IPS-18a (cell line): Measurements from ENCODE around the gene SSX4.
"Not testable (repeated sequence)": the region's sequence is repeated elsewhere in the genome, so short reads cannot be mapped to it uniquely, and the experiment has no call there.

Source experiments
- H3K27ac ChIP-seq: one replicate; pipeline ENCODE4 v1.5.1; 2013; ENCODE audit warnings: low read length
- H3K27me3 ChIP-seq: one replicate; pipeline ENCODE4 v1.6.1; 2013; ENCODE audit warnings: mild to moderate bottlenecking, low read length; ENCODE audit not compliant: control insufficient read depth, insufficient read depth
- H3K36me3 ChIP-seq: one replicate; pipeline ENCODE4 v1.6.1; 2013; ENCODE audit warnings: low read depth, low read length; ENCODE audit not compliant: control insufficient read depth
- H3K4me1 ChIP-seq: one replicate; pipeline ENCODE4 v1.6.1; 2013; ENCODE audit warnings: low read depth, low read length; ENCODE audit not compliant: control insufficient read depth
- H3K4me3 ChIP-seq: one replicate; pipeline ENCODE4 v1.5.1; 2013; ENCODE audit warnings: low read length
- H3K9ac ChIP-seq: one replicate; pipeline ENCODE4 v1.6.1; 2013; ENCODE audit warnings: mild to moderate bottlenecking, low read length, moderate library complexity
- H3K9me3 ChIP-seq: one replicate; pipeline ENCODE4 v1.6.1; 2013; ENCODE audit warnings: low read depth, low read length; ENCODE audit not compliant: control insufficient read depth

SSX4 gene

DNA sequence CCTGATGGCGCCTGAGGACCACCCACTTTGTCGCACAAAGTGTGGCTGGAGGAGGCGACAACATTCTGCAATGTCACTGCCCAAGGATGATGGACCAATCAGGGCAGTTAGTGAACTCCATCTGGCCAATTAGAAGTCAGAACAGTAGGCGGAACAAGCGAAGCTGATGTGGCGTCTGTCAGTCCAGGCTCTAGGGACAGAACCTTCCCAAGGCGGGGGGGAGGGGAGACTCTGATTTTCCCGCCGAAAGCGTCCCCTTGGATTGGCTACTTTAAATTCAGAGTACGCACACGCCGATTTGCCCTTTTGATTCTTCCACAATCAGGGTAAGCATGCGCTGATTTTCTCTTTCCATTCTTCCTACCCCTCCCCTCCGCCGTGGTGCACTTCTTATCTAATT is at the start of gene SSX4:
Gene SSX4 (plus strand): TSS at position 301 of the 400 bp plus-strand sequence. CDS start 515 bp downstream, outside the sequence.
- H3K9ac ChIP-seq, H3K36me3 ChIP-seq, H3K27ac ChIP-seq, H3K9me3 ChIP-seq, H3K4me3 ChIP-seq, H3K4me1 ChIP-seq, H3K27me3 ChIP-seq: not testable (repeated sequence)

DNA sequence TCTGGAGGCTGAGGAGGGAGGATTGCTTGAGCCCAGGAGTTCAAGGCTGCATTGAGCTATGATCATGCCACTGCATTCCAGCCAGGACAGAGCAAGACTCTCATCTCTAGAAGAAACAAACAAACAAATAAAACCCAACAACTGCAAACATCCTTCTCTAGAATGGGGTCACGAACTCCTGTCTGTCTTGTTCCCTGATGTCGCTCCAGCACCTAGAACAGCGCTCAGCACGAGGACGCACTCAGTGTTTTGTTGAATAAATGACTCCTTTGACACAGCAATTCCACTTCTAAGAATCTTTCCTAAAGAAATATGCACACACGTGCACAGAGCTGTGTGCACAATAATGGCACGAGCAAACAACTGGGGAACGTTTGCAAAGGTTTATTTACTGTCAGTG is 37.3 kb upstream of the SSX4 start:
- H3K9ac ChIP-seq, H3K4me1 ChIP-seq, H3K27me3 ChIP-seq, H3K27ac ChIP-seq, H3K36me3 ChIP-seq, H3K4me3 ChIP-seq, H3K9me3 ChIP-seq: not testable (repeated sequence)

DNA sequence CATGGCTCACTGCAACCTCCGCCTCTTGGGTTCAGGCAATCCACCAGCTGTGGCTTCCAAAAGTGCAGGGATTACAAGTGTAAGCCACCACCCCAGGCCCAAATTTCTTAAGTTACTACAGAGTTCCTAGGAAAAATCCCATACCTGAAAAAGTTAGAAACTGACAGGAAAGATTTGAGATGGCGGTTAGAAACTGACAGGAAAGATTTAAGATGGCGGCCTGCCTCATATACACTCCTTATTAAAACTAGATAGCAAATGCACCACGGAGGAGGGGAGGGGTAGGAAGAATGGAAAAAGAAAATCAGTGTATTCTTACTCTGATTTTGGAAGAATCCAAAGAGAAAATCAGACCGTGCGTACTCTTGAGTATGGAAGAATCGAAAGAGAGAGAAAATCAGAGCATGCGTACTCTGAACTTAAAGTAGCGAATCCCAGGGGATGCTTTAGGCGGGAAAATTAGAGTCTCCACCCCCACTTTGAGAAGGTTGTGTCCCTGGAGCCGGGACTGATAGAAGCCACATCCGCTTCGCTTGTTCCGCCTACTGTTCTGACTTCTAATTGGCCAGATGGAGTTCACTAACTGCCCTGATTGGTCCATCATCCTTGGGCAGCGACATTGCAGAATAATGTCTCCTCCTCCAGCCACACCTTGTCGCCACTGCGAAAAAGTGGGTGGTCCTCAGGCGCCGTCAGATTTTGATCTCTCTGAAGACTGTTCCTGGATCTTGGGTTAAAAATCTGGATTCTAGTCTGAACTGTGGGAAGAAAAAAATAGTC is 26.8 kb upstream of the SSX4 start, which contains the start of gene SSX3:
Gene SSX3 (minus strand): TSS at position 389 of the 780 bp plus-strand sequence. CDS start 1,454 bp downstream, outside the sequence.
- H3K4me3 ChIP-seq, H3K4me1 ChIP-seq, H3K9me3 ChIP-seq, H3K36me3 ChIP-seq, H3K27me3 ChIP-seq, H3K27ac ChIP-seq, H3K9ac ChIP-seq: not testable (repeated sequence)

DNA sequence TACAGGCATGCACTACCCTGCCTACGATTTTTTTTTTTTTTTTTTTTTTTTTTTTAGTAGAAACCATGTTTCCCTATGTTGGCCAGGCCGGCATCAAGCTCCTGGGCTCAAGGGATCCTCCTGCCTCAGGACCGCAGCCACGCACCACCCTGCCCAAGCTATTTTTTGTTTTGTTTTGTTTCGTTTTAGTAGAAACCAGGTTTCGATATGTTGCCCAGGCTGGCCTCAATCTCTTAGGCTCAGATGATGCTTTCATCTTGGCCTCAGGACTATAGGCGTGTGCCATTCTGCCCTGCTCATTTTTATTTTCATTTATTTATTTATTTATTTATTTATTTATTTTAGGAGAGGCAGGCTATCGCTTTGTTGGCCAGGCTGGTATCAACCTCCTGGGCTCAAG is 25.7 kb upstream of the SSX4 start:
- Histone ChIP-seq H3K9me3 (no peaks in the 10 kb centered on the region), H3K27me3 (no peaks in the 10 kb centered on the region), H3K27ac (no peak overlapping the region), H3K4me1 (no peaks in the 10 kb centered on the region), H3K9ac (no peak overlapping the region), H3K4me3 (no peak overlapping the region), H3K36me3 (no peaks in the 10 kb centered on the region)

DNA sequence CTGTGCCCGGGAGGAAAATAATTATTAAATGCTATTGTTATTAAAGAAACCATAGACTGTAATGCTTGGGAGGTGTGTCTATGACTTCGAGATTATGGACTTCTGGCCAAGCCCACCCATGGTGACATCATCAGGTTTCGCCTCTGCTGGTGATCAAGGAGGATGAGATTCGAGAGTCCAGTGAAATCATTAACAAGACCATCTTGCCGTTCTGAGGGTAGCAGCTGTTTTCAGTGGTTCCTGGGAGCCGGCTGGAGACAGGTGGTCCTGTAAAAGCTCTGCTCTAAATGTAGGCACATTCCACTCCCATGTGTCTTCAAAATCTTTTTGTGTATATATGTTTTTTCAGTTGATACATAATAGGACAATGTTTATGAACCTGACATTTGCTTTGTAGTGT is 24.1 kb upstream of the SSX4 start:
- not testable (repeated sequence) for H3K36me3 ChIP-seq, H3K9me3 ChIP-seq, H3K4me3 ChIP-seq, H3K4me1 ChIP-seq, H3K27ac ChIP-seq, H3K9ac ChIP-seq, H3K27me3 ChIP-seq

- H3K4me3 ChIP-seq, H3K36me3 ChIP-seq, H3K27me3 ChIP-seq, H3K4me1 ChIP-seq, H3K27ac ChIP-seq, H3K9me3 ChIP-seq, H3K9ac ChIP-seq: not testable (repeated sequence)
Observed at GRCh38 chrX:48367717-48368408, 15.5 kb upstream of the SSX4 start.

DNA sequence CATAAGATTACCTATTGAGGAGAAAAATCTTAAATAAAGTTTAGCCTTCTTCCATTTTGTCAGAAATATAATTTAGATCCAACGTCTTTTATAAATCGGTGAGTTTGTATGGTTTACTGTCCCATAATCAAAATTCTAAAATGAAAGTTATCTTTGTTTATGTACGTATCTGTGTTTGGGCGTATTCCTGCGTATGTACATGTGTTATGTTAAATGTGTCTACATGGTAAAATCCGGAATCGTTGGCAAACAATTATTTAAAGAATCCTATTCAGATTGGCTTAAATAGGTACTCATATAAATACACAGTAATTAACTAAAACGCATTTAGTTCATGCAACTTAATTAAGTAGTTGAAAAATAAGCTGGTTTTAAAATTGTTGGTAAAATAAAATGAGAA is 12.9 kb upstream of the SSX4 start:
- not testable (repeated sequence) for H3K9me3 ChIP-seq, H3K36me3 ChIP-seq, H3K27me3 ChIP-seq, H3K4me3 ChIP-seq, H3K4me1 ChIP-seq, H3K9ac ChIP-seq, H3K27ac ChIP-seq

DNA sequence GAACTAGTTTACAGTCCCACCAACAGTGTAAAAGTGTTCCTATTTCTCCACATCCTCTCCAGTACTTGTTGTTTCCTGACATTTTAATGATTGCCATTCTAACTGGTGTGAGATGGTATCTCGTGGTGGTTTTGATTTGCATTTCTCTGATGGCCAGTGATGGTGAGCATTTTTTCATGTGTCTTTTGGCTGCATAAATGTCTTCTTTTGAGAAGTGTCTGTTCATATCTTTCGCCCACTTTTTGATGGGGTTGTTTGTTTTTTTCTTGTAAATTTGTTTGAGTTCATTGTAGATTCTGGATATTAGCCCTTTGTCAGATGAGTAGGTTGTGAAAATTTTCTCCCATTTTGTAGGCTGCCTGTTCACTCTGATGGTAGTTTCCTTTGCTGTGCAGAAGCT is 13.6 kb downstream of the SSX4 start:
- H3K9me3 ChIP-seq, H3K27ac ChIP-seq, H3K4me1 ChIP-seq, H3K36me3 ChIP-seq, H3K4me3 ChIP-seq, H3K27me3 ChIP-seq, H3K9ac ChIP-seq: not testable (repeated sequence)

- not testable (repeated sequence) for H3K9ac ChIP-seq, H3K36me3 ChIP-seq, H3K4me1 ChIP-seq, H3K9me3 ChIP-seq, H3K4me3 ChIP-seq, H3K27me3 ChIP-seq, H3K27ac ChIP-seq
Observed at GRCh38 chrX:48397825-48398224, 14.5 kb downstream of the SSX4 start.

DNA sequence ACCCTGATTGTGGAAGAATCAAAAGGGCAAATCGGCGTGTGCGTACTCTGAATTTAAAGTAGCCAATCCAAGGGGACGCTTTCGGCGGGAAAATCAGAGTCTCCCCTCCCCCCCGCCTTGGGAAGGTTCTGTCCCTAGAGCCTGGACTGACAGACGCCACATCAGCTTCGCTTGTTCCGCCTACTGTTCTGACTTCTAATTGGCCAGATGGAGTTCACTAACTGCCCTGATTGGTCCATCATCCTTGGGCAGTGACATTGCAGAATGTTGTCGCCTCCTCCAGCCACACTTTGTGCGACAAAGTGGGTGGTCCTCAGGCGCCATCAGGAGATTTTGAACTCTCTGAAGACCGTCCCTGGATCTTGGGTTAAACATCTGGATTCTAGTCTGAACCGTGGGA is 28.5 kb downstream of the SSX4 start, which contains the start of gene SSX4B:
Gene SSX4B (minus strand): TSS at position 101 of the 400 bp plus-strand sequence. CDS start 588 bp downstream, outside the sequence.
- H3K9me3 ChIP-seq, H3K27ac ChIP-seq, H3K36me3 ChIP-seq, H3K27me3 ChIP-seq, H3K4me3 ChIP-seq, H3K9ac ChIP-seq, H3K4me1 ChIP-seq: not testable (repeated sequence)

DNA sequence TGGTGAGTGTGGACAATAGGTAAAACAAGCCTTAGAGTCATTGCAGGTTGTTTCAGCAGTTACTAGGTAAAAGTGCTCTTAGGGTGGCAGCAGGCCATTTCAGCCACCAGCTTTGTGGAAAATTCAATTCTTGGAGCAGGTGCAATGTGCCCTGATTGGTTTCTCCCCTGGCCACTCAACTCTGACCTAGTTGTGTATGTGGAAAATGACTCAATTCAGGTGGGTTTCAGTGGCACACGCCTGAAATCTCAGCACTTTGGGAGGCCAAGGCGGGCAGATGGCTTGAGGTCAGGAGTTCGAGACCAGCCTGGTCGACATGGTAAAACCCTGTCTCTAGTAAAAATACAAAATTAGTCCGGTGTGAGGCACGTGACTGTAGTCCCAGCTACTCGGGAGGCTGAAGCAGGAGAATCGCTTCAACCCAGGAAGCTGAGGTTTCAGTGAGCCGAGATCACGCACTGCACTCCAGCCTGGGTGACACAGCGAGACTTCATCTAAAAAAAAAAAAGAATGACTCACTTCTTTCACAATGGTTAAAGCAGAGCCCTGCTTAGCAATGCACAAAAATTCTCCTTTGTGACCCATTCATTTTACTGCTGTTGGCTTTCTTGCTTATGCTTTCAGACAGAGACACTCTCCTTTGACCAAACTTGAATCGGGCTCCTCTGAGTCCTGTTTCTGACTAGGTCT is 43.8 kb downstream of the SSX4 start:
- H3K36me3 ChIP-seq, H3K27me3 ChIP-seq, H3K27ac ChIP-seq, H3K9ac ChIP-seq, H3K4me3 ChIP-seq, H3K4me1 ChIP-seq, H3K9me3 ChIP-seq: not testable (repeated sequence)
